Prostate gland (tissue), 2 donors: ENCODE data around the gene ITGA11.

ENCODE experiments used
- CTCF ChIP-seq, 4 experiments: fragments of 200-600 bp in 2 of 4; fragments of 450-650 bp in 2 of 4; sonication (generic) in 2 of 4; IDR thresholded peaks; 1 replicate in 3 of 4; 2 replicates in 1 of 4; pipeline ENCODE4 v1.5.1; 2016 to 2019; ENCODE audit warnings: antibody characterized with exemption in 4 of 4, mild to moderate bottlenecking in 2 of 4, moderate library complexity in 2 of 4
- POLR2A ChIP-seq: fragments of 450-650 bp; IDR thresholded peaks from one replicate; pipeline ENCODE4 v1.6.1; 2016; ENCODE audit warnings: antibody characterized with exemption, mild to moderate bottlenecking
- POLR2AphosphoS5 ChIP-seq: sonication (generic); formaldehyde crosslinking; IDR thresholded peaks from one replicate; pipeline ENCODE4 v1.6.1; 2017; ENCODE audit warnings: antibody characterized with exemption

- TF ChIP-seq CTCF (IDR thresholded peaks at IDR 0.05) (no peak), POLR2A (no peak), POLR2AphosphoS5 (no peak)
Measured at GRCh38 chr15:68375716-68376220, 56.2 kb downstream of the ITGA11 start.
